Measurements from ENCODE around the gene TLN1.

GRCh38 chr9:35713578-35713977 is 18.4 kb downstream of the TLN1 start:
- no peak for TF ChIP-seq GATA2 (IDR thresholded peaks at IDR 0.05; ENCODE audit: low read depth, low read length)
- no peak for TF ChIP-seq GATA3 (IDR thresholded peaks at IDR 0.05; ENCODE audit: low read depth, low read length)

All from SH-SY5Y (cell line).